Activated CD4-positive, alpha-beta T cell treated with anti-CD3 and anti-CD28 coated beads, Interleukin-2, amount 10 ng/mL, durations not matched to agents 7 days and 5 days (primary cell): ENCODE results near the gene CLEC17A. TPM values are rescaled to one million over a fixed set of nuclear protein-coding genes. Genes with fewer than 3 reads are reported as not detected.
"Not testable (repeated sequence)": the region's sequence is repeated elsewhere in the genome, so short reads cannot be mapped to it uniquely, and the experiment has no call there.

Source experiments
- CTCF ChIA-PET: fragments of 350-600 bp; sonication (Branson Sonifier 250); formaldehyde crosslinking; loops from one replicate; lab custom pipeline; 2021; ENCODE audit warnings: antibody characterized with exemption; lab: Charles Lee
- POLR2A ChIA-PET: fragments of 350-600 bp; sonication (Branson Sonifier 250); formaldehyde crosslinking; loops from one replicate; lab custom pipeline; 2021; ENCODE audit warnings: antibody characterized with exemption; lab: Charles Lee
- DNase-seq: peaks from one replicate; pipeline ENCODE4 v3.0.0-alpha.2; 2020
- H3K27ac Mint-ChIP-seq: one replicate; pipeline ENCODE4 v1.8.0; 2021; ENCODE audit warnings: mild to moderate bottlenecking, moderate library complexity, mixed read lengths
- H3K27me3 Mint-ChIP-seq: one replicate; pipeline ENCODE4 v1.8.0; 2021; ENCODE audit warnings: mixed read lengths
- H3K36me3 Mint-ChIP-seq: one replicate; pipeline ENCODE4 v1.8.0; 2021; ENCODE audit warnings: low read depth, mixed read lengths
- H3K4me1 Mint-ChIP-seq: one replicate; pipeline ENCODE4 v1.8.0; 2021; ENCODE audit warnings: mixed read lengths
- H3K4me3 Mint-ChIP-seq: one replicate; pipeline ENCODE4 v1.8.0; 2021; ENCODE audit warnings: mild to moderate bottlenecking, moderate library complexity, mixed read lengths
- H3K9me3 Mint-ChIP-seq: one replicate; pipeline ENCODE4 v1.8.0; 2021; ENCODE audit warnings: mixed read lengths
- total RNA-seq, 2 experiments: library from RNA; stranded (reverse); gene quantifications; one replicate each; pipeline ENCODE4 v1.2.3, GENCODE V29; 2021

CLEC17A gene
- total RNA-seq, 2 experiments from 2014 or later = not detected

DNA sequence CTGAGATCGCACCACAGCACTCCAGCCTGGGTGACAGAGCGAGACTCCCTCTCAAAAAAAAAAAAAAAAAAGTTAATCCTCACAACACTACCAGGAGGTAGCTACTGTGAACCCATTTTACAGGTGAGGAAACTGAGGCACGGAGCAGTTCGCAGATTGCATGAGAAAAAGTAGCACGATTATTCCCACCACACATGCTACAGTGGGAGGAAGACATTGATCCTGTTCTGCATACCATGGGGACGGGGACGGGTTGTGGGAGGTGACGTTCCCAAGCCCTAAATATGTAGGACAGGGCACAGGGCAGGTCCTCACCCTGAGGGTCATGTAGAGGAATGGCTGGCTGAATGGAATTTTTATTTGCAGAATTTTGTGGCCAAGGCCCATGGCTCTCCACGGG, 23.7 kb downstream of the CLEC17A start:
- Mint-ChIP-seq H3K4me1 (peaks cover 4% of the 10 kb centered on the region), H3K9me3 (no peaks in the 10 kb centered on the region), H3K27me3 (no peaks in the 10 kb centered on the region), H3K36me3 (no peaks in the 10 kb centered on the region), H3K27ac (no peak overlapping the region), H3K4me3 (no peak overlapping the region)
- CTCF ChIA-PET = no interaction called here
- POLR2A ChIA-PET = no interaction called here
- no peak for DNase-seq

DNA sequence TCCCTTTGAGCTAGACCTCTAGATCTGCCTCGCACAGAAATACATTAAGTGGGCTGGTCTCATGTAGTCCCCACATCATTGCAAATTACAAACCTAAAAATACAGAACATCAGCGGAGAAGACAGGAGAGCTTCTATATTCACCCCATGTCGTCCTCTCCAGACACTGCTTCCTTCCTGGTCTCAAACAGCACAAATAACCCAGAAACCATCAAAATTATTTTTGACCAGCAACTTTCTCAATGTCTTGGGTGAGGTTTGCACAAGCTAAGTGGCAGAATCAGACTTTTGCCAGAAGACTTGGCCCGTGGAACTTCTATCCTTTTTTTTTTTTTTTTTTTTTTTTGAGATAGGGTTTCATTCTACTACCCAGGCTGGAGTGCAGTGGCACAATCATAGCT, 28.2 kb downstream of the CLEC17A start:
- DNase-seq = no peak
- ChIA-PET CTCF (interaction anchor here (0.6 to 1.2 kb wide), 3 partner anchors 13 to 1115 kb away, joined by 3 to 8 read pairs (median 4); no protein-coding TSS in a partner anchor), POLR2A (no interaction called here)
- Mint-ChIP-seq H3K4me3 (no peak overlapping the region), H3K27me3 (no peaks in the 10 kb centered on the region), H3K4me1 (no peaks in the 10 kb centered on the region), H3K36me3 (no peaks in the 10 kb centered on the region), H3K9me3 (no peaks in the 10 kb centered on the region), H3K27ac (no peak overlapping the region)

DNA sequence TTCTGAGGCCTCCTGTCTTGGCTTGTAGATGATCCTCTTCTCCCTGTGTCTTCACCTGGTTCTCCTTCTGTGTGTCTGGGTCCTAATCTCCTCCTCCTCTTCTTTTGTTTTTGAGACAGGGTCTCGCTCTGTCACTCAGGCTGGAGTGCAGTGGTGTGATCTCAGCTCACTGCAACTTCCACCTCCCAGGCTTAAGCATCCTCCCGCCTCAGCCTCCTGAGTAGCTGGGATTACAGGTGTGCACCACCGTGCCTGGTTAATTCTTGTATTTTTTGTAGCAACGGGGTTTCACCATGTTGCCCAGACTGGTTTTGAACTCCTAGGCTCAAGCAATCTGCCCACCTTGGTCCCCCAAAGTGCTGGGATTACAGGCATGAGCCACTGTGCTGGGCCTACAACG, 29.4 kb downstream of the CLEC17A start:
- POLR2A ChIA-PET, DNase-seq, H3K27ac Mint-ChIP-seq, H3K27me3 Mint-ChIP-seq, H3K36me3 Mint-ChIP-seq, H3K4me3 Mint-ChIP-seq, H3K4me1 Mint-ChIP-seq, CTCF ChIA-PET, H3K9me3 Mint-ChIP-seq: not testable (repeated sequence)

DNA sequence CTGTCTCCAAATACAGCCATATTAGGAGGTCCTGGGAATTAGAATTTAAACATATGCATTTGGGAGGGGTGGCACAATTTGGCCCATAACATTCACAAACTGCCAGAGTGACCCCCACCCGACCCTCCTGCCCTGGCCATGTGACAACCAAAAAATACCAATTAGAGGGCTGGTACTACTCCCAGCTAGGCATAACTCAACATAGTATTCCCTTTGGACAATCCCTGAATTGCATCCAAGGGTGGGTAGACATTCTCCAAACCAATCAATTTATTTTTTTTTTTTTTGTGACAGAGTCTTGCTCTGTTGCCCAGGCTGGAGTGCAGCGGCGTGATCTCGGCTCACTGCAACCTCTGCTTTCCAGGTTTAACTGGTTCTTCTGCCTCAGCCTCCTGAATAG, 29.8 kb downstream of the CLEC17A start:
- POLR2A ChIA-PET = no interaction called here
- Mint-ChIP-seq H3K4me3 (no peak overlapping the region), H3K27me3 (no peaks in the 10 kb centered on the region), H3K9me3 (no peaks in the 10 kb centered on the region), H3K4me1 (no peaks in the 10 kb centered on the region), H3K27ac (no peak overlapping the region), H3K36me3 (no peaks in the 10 kb centered on the region)
- no peak for DNase-seq
- CTCF ChIA-PET = no interaction called here

DNA sequence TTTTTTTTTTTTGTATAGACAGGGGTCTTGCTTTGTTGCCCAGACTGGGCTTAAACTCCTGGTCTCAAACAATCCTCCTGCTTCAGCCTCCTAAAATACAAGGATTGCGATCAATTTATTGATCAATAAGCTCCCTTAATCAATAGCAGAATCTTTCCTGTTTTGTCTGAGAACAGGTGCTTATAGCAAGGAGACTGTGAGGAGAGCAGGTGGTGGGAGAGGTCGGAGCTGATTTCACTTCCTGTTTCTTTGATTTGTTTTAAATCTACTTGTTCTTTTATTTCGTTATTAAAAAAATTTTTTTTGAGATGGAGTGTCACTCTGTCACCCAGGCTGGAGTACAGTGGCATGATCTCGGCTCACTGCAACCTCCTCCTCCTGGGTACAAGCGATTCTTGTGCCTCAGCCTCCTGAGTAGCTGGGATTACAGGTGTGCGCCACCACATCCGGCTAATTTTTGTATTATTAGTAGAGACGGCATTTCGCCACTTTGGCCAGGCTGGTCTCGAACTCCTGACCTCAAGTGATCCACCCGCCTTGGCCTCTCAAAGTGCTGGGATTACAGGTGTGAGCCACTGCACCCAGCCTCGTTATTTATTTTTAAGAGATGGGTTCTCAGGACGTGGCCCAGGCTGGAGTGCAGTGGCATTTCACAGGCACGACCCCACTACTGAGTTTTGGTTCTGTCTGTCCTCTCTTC, 30.7 kb downstream of the CLEC17A start:
- DNase-seq, H3K27ac Mint-ChIP-seq, H3K4me3 Mint-ChIP-seq, H3K36me3 Mint-ChIP-seq, CTCF ChIA-PET, H3K4me1 Mint-ChIP-seq, H3K27me3 Mint-ChIP-seq, POLR2A ChIA-PET, H3K9me3 Mint-ChIP-seq: not testable (repeated sequence)

DNA sequence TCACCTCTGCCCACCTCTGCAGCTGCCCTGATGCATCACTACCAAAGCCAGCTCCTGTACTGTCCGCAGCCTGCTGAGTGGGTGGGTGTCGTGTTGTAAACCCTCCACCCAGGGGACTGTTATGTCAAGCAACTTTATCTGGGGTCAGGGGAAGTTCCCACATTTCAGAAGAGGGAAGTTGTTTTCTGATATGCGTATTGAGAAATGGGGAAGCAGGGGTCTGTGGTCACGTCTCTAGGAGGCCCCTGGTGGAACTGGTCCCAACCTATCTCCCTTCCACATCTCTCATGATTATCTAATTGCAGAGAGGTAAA, 31.2 kb downstream of the CLEC17A start:
- no peaks in the 10 kb centered on the region for H3K36me3 Mint-ChIP-seq
- no peaks in the 10 kb centered on the region for H3K27me3 Mint-ChIP-seq
- DNase-seq = no peak
- ChIA-PET CTCF (no interaction called here), POLR2A (no interaction called here)
- H3K4me3 Mint-ChIP-seq = no peak overlapping the region
- no peak overlapping the region for H3K27ac Mint-ChIP-seq
- no peaks in the 10 kb centered on the region for H3K4me1 Mint-ChIP-seq
- H3K9me3 Mint-ChIP-seq = peaks cover 3% of the 10 kb centered on the region

DNA sequence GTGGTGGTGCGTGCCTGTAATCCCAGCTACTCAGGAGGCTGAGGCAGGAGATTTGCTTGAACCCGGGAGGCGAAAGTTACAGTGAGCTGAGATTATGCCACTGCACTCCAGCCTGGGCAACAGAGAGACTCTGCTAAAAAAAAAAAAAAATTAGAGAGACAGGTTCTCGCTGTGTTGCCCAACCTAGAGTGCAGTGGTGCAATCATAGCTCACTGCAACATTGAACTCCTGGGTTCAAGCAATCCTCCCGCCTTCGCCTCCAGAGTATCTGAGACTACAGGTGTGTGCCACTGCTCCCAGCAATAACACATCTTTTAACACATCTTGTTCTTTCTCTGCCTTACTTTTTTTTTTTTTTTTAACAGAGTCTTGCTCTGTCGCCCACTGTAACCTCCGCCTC, 32.7 kb downstream of the CLEC17A start:
- ChIA-PET POLR2A (no interaction called here), CTCF (no interaction called here)
- no peaks in the 10 kb centered on the region for H3K27me3 Mint-ChIP-seq
- no peaks in the 10 kb centered on the region for H3K36me3 Mint-ChIP-seq
- no peak overlapping the region for H3K27ac Mint-ChIP-seq
- H3K4me3 Mint-ChIP-seq = no peak overlapping the region
- peaks cover 12% of the 10 kb centered on the region for H3K9me3 Mint-ChIP-seq
- no peaks in the 10 kb centered on the region for H3K4me1 Mint-ChIP-seq
- no peak for DNase-seq

DNA sequence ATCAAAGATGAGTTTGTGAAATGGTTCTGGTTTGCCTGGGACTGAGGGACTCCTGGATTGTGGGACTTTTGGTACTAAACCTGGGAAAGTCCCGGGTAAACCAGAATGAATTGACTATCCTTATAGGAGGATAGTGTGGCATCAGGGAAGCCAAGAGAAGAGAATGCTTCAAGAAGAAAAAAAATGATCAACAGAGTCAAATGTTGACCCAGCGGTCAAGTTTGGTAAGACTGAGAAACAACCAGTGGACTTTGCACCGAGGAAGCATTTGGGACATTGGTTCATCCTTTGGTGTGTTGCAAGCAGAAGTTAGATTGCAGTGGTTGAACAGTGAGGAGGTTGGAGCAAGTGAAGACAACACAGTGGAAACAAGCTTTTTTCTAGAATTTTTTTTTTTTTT, 33.5 kb downstream of the CLEC17A start:
- Mint-ChIP-seq H3K4me1 (no peaks in the 10 kb centered on the region), H3K27me3 (no peaks in the 10 kb centered on the region), H3K9me3 (peaks cover 12% of the 10 kb centered on the region), H3K36me3 (no peaks in the 10 kb centered on the region), H3K4me3 (no peak overlapping the region), H3K27ac (no peak overlapping the region)
- POLR2A ChIA-PET = no interaction called here
- no peak for DNase-seq
- CTCF ChIA-PET = no interaction called here

DNA sequence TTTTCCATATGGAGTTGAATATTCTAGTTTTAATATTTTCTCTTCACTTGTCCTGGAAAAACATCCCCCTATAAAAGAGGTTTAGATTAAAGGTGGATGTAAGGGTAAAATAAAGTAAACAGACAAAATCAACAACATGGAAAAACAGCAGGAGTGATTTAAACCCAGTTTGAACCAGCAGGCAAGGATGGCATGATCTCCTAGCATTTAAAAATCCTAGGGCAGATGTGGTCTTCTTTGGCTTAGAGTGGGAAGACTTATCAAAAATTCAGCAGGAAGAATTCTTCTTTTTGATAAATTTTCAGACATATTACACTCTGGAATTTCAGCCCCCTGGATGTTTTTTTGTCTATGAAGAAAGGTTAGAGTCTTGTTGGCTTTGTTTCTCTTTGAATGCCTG, 36.5 kb downstream of the CLEC17A start:
- Mint-ChIP-seq H3K4me3 (no peak overlapping the region), H3K36me3 (no peaks in the 10 kb centered on the region), H3K27me3 (no peaks in the 10 kb centered on the region), H3K4me1 (no peaks in the 10 kb centered on the region), H3K9me3 (peaks cover 12% of the 10 kb centered on the region), H3K27ac (no peak overlapping the region)
- no peak for DNase-seq
- POLR2A ChIA-PET = no interaction called here
- CTCF ChIA-PET = interaction anchor here (0.7 kb wide), 1 partner anchor 55 kb away, joined by 3 read pairs; no protein-coding TSS in a partner anchor

DNA sequence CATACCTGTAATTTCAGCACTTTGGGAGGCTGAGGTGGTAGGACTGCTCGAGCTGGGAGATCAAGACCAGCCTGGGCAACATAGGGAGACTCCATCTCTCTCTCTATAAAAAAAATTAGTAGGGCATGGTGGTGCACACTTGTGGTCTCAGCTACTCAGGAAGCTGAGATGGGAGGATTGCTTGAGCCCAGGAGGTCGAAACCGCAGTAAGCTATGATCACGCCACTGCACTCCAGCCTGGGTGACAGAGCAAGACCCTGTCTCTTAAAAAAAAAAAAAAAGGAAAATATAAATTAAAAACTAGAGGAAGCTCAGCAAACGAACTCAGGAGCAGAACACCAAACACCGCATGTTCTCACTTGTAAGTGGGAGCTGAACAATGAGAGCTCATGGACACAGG, 41.6 kb downstream of the CLEC17A start:
- H3K36me3 Mint-ChIP-seq, H3K27ac Mint-ChIP-seq, H3K4me3 Mint-ChIP-seq, DNase-seq, H3K27me3 Mint-ChIP-seq, H3K4me1 Mint-ChIP-seq, POLR2A ChIA-PET, H3K9me3 Mint-ChIP-seq: not testable (repeated sequence)
- CTCF ChIA-PET = interaction anchor here (0.6 to 0.7 kb wide), 2 partner anchors 13 to 16 kb away, joined by 4 to 5 read pairs; no protein-coding TSS in a partner anchor

DNA sequence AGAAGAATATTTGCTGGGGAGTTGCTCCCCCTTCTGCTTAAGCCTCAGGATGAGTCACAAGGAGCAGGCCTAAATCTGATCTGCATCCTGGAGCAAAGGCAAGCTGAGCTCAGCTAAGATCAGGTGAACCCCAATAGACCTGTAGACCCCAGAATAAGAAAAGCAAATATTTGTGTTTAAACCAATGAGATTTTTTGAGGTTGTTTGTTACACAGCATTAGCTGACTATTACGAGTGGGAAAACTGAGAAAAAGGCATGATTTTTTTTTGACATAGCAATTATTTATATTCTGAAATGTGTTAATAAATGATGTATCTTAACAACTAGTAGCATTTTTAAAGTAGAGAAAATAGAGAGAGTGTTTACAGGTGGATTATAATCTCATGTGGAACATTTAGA, 46.7 kb downstream of the CLEC17A start:
- DNase-seq = no peak
- POLR2A ChIA-PET = no interaction called here
- H3K4me3 Mint-ChIP-seq = no peak overlapping the region
- no peaks in the 10 kb centered on the region for H3K36me3 Mint-ChIP-seq
- no peaks in the 10 kb centered on the region for H3K27me3 Mint-ChIP-seq
- CTCF ChIA-PET = no interaction called here
- no peaks in the 10 kb centered on the region for H3K4me1 Mint-ChIP-seq
- H3K27ac Mint-ChIP-seq = no peak overlapping the region
- peaks cover 6% of the 10 kb centered on the region for H3K9me3 Mint-ChIP-seq

DNA sequence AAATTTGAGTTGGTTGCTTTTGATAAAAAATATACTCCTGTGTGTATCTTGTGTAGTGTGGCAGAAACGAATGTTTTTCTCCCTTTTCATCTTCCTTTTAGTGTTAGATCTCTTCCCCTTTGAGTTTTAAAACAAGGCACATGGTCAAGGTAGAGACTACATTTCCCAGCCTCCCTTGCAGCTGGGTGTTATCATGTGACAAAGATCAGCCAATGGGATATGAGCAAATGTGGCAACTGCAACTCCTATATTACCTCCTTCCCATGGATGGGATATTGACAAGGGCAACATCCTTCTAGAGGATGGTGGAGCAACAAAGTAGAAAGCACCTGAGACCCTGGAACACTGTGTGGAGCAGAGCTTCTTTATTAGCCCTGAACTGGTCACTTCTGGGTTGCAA, 49.4 kb downstream of the CLEC17A start:
- no peaks in the 10 kb centered on the region for H3K4me1 Mint-ChIP-seq
- no peak overlapping the region for H3K27ac Mint-ChIP-seq
- no peaks in the 10 kb centered on the region for H3K36me3 Mint-ChIP-seq
- H3K27me3 Mint-ChIP-seq = no peaks in the 10 kb centered on the region
- DNase-seq = no peak
- H3K4me3 Mint-ChIP-seq = no peak overlapping the region
- peaks cover 8% of the 10 kb centered on the region for H3K9me3 Mint-ChIP-seq
- ChIA-PET CTCF (interaction anchor here (0.6 kb wide), 1 partner anchor 844 kb away, joined by 5 read pairs; no protein-coding TSS in a partner anchor), POLR2A (no interaction called here)

DNA sequence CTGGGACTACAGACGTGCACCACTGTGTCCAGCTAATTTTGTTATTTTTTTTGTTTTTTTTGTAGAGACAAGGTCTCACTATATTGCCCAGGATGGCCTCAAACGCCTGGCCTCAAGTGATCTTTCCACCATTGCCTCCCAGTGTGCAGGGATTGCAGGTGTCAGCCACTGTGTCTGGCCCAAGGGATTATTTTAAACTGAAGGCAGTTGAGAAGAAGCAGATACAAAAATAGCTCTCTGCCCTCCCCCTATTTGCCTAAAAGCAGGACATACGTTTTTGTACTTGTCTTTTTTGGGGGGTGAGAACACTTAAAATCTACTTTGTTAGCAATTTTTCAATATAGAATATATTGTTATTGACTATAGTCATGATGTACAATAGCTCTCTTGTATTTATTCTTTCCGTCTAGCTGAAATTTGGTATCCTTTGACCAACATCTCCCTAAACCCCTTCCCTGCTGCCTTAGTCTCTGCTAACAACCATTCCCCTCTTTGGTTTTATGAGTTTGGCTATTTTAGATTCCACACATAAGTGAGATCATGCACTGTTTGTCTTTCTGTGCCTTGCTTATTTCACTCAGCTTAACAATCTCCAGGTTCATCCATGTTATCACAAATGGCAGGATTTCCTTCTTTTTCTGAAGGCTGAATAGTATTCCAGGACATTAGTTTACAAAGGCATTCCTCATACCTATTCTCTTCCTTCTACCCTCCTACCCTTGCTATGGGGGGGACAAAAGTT, 56.8 kb downstream of the CLEC17A start:
- no peak overlapping the region for H3K4me3 Mint-ChIP-seq
- ChIA-PET POLR2A (no interaction called here), CTCF (no interaction called here)
- H3K4me1 Mint-ChIP-seq = no peaks in the 10 kb centered on the region
- H3K9me3 Mint-ChIP-seq = peaks cover 15% of the 10 kb centered on the region
- DNase-seq = no peak
- no peaks in the 10 kb centered on the region for H3K27me3 Mint-ChIP-seq
- no peak overlapping the region for H3K27ac Mint-ChIP-seq
- peaks cover 3% of the 10 kb centered on the region for H3K36me3 Mint-ChIP-seq
